DMS53 treated with DMSO at 0.1 percent for 48 hours (cell line): ENCODE measurements around the gene FOXP1.

Experiments
- DNase-seq: peaks from one replicate; lab custom pipeline; 2025; ENCODE audit not compliant: unreplicated experiment; lab: John Stamatoyannopoulos, UW

FOXP1 gene

GRCh38 chr3:71247221-71247957 lies 336.1 kb downstream of the FOXP1 start:
- DNase-seq, result no peak

- no peak for DNase-seq
These were observed 337.3 kb downstream of the FOXP1 start for GRCh38 chr3:71245971-71246880.

- no peak for DNase-seq
These were observed 338.6 kb downstream of the FOXP1 start for GRCh38 chr3:71244826-71245488.

GRCh38 chr3:71244153-71244825 lies 339.2 kb downstream of the FOXP1 start:
- no peak for DNase-seq

- no peak for DNase-seq
These were observed 340.3 kb downstream of the FOXP1 start for GRCh38 chr3:71243229-71243628.

- no peak for DNase-seq
These were observed 341.5 kb downstream of the FOXP1 start for GRCh38 chr3:71241981-71242560.

- no peak for DNase-seq
These were observed 342.2 kb downstream of the FOXP1 start for GRCh38 chr3:71241246-71241901.

GRCh38 chr3:71240034-71240433 lies 343.5 kb downstream of the FOXP1 start:
- DNase-seq, result no peak

- DNase-seq, result no peak
These were observed 345.2 kb downstream of the FOXP1 start for GRCh38 chr3:71238355-71238757.

GRCh38 chr3:71237672-71238071 lies 345.9 kb downstream of the FOXP1 start:
- no peak for DNase-seq

GRCh38 chr3:71235846-71236245 lies 347.7 kb downstream of the FOXP1 start:
- DNase-seq, result no peak

GRCh38 chr3:71232895-71233294 lies 350.6 kb downstream of the FOXP1 start:
- no peak for DNase-seq

GRCh38 chr3:71232175-71232679 lies 351.3 kb downstream of the FOXP1 start:
- DNase-seq, result no peak

GRCh38 chr3:71231680-71232079 lies 351.8 kb downstream of the FOXP1 start:
- DNase-seq, result no peak

GRCh38 chr3:71229905-71230657 lies 353.4 kb downstream of the FOXP1 start:
- DNase-seq, result no peak

- no peak for DNase-seq
These were observed 355.2 kb downstream of the FOXP1 start for GRCh38 chr3:71228156-71228866.

- DNase-seq, result no peak
These were observed 356.3 kb downstream of the FOXP1 start for GRCh38 chr3:71227270-71227661.

GRCh38 chr3:71226565-71227269 lies 356.8 kb downstream of the FOXP1 start:
- no peak for DNase-seq
